Midbrain (tissue), 1 donor: ENCODE measurements around the gene ANKZF1.

Experiments used
- DNase-seq: peaks from one replicate; lab custom pipeline; 2025; lab: John Stamatoyannopoulos, UW

ANKZF1 gene

GRCh38 chr2:219228041-219228910 is 1.3 kb upstream of the ANKZF1 start:
- DNase-seq = no peak

GRCh38 chr2:219228911-219229304 is 698 bp upstream of the ANKZF1 start:
- no peak for DNase-seq

GRCh38 chr2:219230059-219230540 is 494 bp downstream of the ANKZF1 start:
- no peak for DNase-seq

GRCh38 chr2:219234331-219234730 is 4.7 kb downstream of the ANKZF1 start:
- DNase-seq = no peak

- DNase-seq = no peak
Measured at GRCh38 chr2:219243291-219243761, 13.7 kb downstream of the ANKZF1 start.

GRCh38 chr2:219244789-219245147 is 15.2 kb downstream of the ANKZF1 start:
- no peak for DNase-seq

- peak; percentile 94 for DNase-seq
Measured at GRCh38 chr2:219245148-219245898, 15.7 kb downstream of the ANKZF1 start, which contains the start of the genes GLB1L and STK16. Gene GLB1L (minus strand): TSS chr2:219245444. CDS start chr2:219243573, 1,871 bp downstream. Gene STK16 (plus strand): TSS chr2:219245479. CDS start chr2:219246000, 521 bp downstream.

- no peak for DNase-seq
Measured at GRCh38 chr2:219245899-219246230, 16.3 kb downstream of the ANKZF1 start.

- no peak for DNase-seq
Measured at GRCh38 chr2:219246559-219246958, 17.0 kb downstream of the ANKZF1 start.

GRCh38 chr2:219247678-219248642 is 18.4 kb downstream of the ANKZF1 start:
- no peak for DNase-seq

- no peak for DNase-seq
Measured at GRCh38 chr2:219248845-219249202, 19.2 kb downstream of the ANKZF1 start.

- DNase-seq = peak; percentile 73
Measured at GRCh38 chr2:219249203-219249980, 19.8 kb downstream of the ANKZF1 start.

- DNase-seq = no peak
Measured at GRCh38 chr2:219250049-219250781, 20.6 kb downstream of the ANKZF1 start.

- no peak for DNase-seq
Measured at GRCh38 chr2:219251656-219252055, 22.1 kb downstream of the ANKZF1 start.

GRCh38 chr2:219252084-219252483 is 22.5 kb downstream of the ANKZF1 start:
- no peak for DNase-seq

GRCh38 chr2:219252570-219252899 is 22.9 kb downstream of the ANKZF1 start:
- no peak for DNase-seq

GRCh38 chr2:219252900-219253752 is 23.5 kb downstream of the ANKZF1 start, which contains the start of gene TUBA4B:
Gene TUBA4B (plus strand): TSS chr2:219253243. CDS start chr2:219253408, 165 bp downstream.
- no peak for DNase-seq

GRCh38 chr2:219253753-219254589 is 24.4 kb downstream of the ANKZF1 start, which contains the start of gene TUBA4A:
Gene TUBA4A (minus strand): TSS chr2:219253918. CDS start chr2:219253858, 60 bp downstream.
- peak; percentile 83 for DNase-seq
